SU-DHL-6 (cell line): ENCODE data around the gene CLCNKB.

Experiments used
- H2AFZ ChIP-seq: fragments of 200-600 bp; sonication (generic); 2 replicates; pipeline ENCODE4 v1.6.1; 2014; ENCODE audit warnings: low read depth, mild to moderate bottlenecking, moderate library complexity, mixed read lengths, antibody characterized with exemption, low read length; ENCODE audit not compliant: severe bottlenecking
- H3F3A ChIP-seq: fragments of 200-600 bp; shearing (Covaris generic); 2 replicates; pipeline ENCODE4 v1.6.0; 2016; ENCODE audit warnings: antibody characterized with exemption, mild to moderate bottlenecking; ENCODE audit not compliant: insufficient read depth
- H3K27ac ChIP-seq: fragments of 200-600 bp; sonication (generic); 2 replicates; pipeline ENCODE4 v1.5.1; 2016; ENCODE audit warnings: low read depth, mild to moderate bottlenecking, low read length, moderate library complexity, mixed read lengths
- H3K27me3 ChIP-seq: fragments of 200-600 bp; sonication (generic), shearing (Covaris generic); 2 replicates; pipeline ENCODE4 v1.6.0; 2014; ENCODE audit warnings: mild to moderate bottlenecking, low read length
- H3K36me3 ChIP-seq: fragments of 200-600 bp; sonication (generic); 2 replicates; pipeline ENCODE4 v1.6.1; 2014; ENCODE audit warnings: mild to moderate bottlenecking, low read length, mixed read lengths
- H3K4me2 ChIP-seq: fragments of 300-600, 200-600 bp; shearing (Covaris generic), sonication (generic); 2 replicates; pipeline ENCODE4 v1.6.0; 2014; ENCODE audit warnings: low read length, low read depth, mild to moderate bottlenecking; ENCODE audit not compliant: poor library complexity, severe bottlenecking
- H3K4me3 ChIP-seq: fragments of 200-600 bp; sonication (generic); 2 replicates; pipeline ENCODE4 v1.5.1; 2014; ENCODE audit warnings: antibody characterized with exemption, low read length, mild to moderate bottlenecking, mixed read lengths; ENCODE audit not compliant: insufficient read depth, poor library complexity, severe bottlenecking
- H3K79me2 ChIP-seq: fragments of 200-600 bp; sonication (generic); 2 replicates; pipeline ENCODE4 v1.6.1; 2014; ENCODE audit warnings: mild to moderate bottlenecking, low read length, moderate library complexity; ENCODE audit not compliant: insufficient read depth
- H3K9ac ChIP-seq: fragments of 200-600 bp; sonication (generic); 2 replicates; pipeline ENCODE4 v1.7.0; 2014; ENCODE audit warnings: mild to moderate bottlenecking, low read length
- H3K9me2 ChIP-seq: fragments of 200-600 bp; sonication (generic); replicated peaks from 2 replicates; pipeline ENCODE4 v1.6.1; 2014; ENCODE audit warnings: low read length; ENCODE audit not compliant: insufficient read depth
- H3K9me3 ChIP-seq: fragments of 200-600 bp; sonication (generic); 2 replicates; pipeline ENCODE4 v1.6.1; 2014; ENCODE audit warnings: low read length, mixed read lengths; ENCODE audit not compliant: insufficient read depth
- H4K20me1 ChIP-seq: fragments of 200-600 bp; sonication (generic); 2 replicates; pipeline ENCODE4 v1.6.1; 2014; ENCODE audit warnings: low read depth, mild to moderate bottlenecking, antibody characterized with exemption, low read length, moderate library complexity, mixed read lengths
- CTCF ChIP-seq: fragments of 200-600 bp; sonication (generic); IDR thresholded peaks from one replicate; pipeline ENCODE4 v1.5.1; 2017; ENCODE audit warnings: antibody characterized with exemption, mild to moderate bottlenecking, low read length, moderate library complexity; ENCODE audit not compliant: insufficient read depth, poor library complexity, severe bottlenecking
- EZH2phosphoT487 ChIP-seq: fragments of 200-600 bp; sonication (generic), shearing (Covaris generic); conservative IDR thresholded peaks from 2 replicates; pipeline ENCODE4 v1.6.1; 2018; ENCODE audit warnings: mild to moderate bottlenecking, antibody characterized with exemption, low read length, moderate library complexity, mixed read lengths

Gene CLCNKB

GRCh38 chr1:16076865-16077238 lies 33.3 kb downstream of the CLCNKB start:
- TF ChIP-seq CTCF, result no peak
- no peaks in the 10 kb centered on the region for H4K20me1 ChIP-seq
- H3F3A ChIP-seq, result no peaks in the 10 kb centered on the region
- no peak overlapping the region for H3K4me3 ChIP-seq
- no peaks in the 10 kb centered on the region for H3K36me3 ChIP-seq
- no peaks in the 10 kb centered on the region for H3K27me3 ChIP-seq
- H3K9me3 ChIP-seq, result no peaks in the 10 kb centered on the region
- H3K9me2 ChIP-seq, result no peaks in the 10 kb centered on the region
- no peak overlapping the region for H2AFZ ChIP-seq
- no peaks in the 10 kb centered on the region for H3K79me2 ChIP-seq
- H3K9ac ChIP-seq, result no peak overlapping the region
- no peak overlapping the region for H3K4me2 ChIP-seq
- no peak overlapping the region for H3K27ac ChIP-seq

GRCh38 chr1:16077406-16078245 lies 34.0 kb downstream of the CLCNKB start:
- Histone ChIP-seq H3K4me2 (no peak overlapping the region), H3K27me3 (no peaks in the 10 kb centered on the region), H3K9ac (no peak overlapping the region), H3K9me3 (no peaks in the 10 kb centered on the region), H3K79me2 (no peaks in the 10 kb centered on the region), H3K9me2 (no peaks in the 10 kb centered on the region), H4K20me1 (no peaks in the 10 kb centered on the region), H3F3A (no peaks in the 10 kb centered on the region), H2AFZ (no peak overlapping the region), H3K36me3 (no peaks in the 10 kb centered on the region), H3K4me3 (no peak overlapping the region), H3K27ac (no peak overlapping the region)
- TF ChIP-seq CTCF (no peak), EZH2phosphoT487 (no peak)

GRCh38 chr1:16078925-16079656 lies 35.5 kb downstream of the CLCNKB start:
- TF ChIP-seq EZH2phosphoT487, result no peak
- peak; percentile 69 for TF ChIP-seq CTCF
- Histone ChIP-seq H3K9me3 (no peaks in the 10 kb centered on the region), H4K20me1 (no peaks in the 10 kb centered on the region), H3K79me2 (no peaks in the 10 kb centered on the region), H3K9me2 (no peaks in the 10 kb centered on the region), H2AFZ (peak overlapping the region; percentile 53), H3K9ac (no peak overlapping the region), H3K36me3 (no peaks in the 10 kb centered on the region), H3K4me3 (no peak overlapping the region), H3K27ac (no peak overlapping the region), H3K27me3 (no peaks in the 10 kb centered on the region), H3F3A (no peaks in the 10 kb centered on the region), H3K4me2 (no peak overlapping the region)
